CD4-positive, alpha-beta T cell (primary cell): ENCODE measurements around the gene USP32. TPM values are rescaled to one million over a fixed set of nuclear protein-coding genes. Genes with fewer than 3 reads are reported as not detected.

ENCODE experiments used
- ATAC-seq: fragments of 200-7000 bp; cut with Tn5 transposase; one replicate; pipeline ENCODE4 v1.10.0; 2022; ENCODE audit warnings: mild to moderate bottlenecking; ENCODE audit not compliant: poor library complexity
- CTCF ChIA-PET: fragments of 350-600 bp; sonication (Branson Sonifier 250); formaldehyde crosslinking; loops from one replicate; lab custom pipeline; 2021; ENCODE audit warnings: antibody characterized with exemption, inconsistent platforms; lab: Charles Lee
- POLR2A ChIA-PET: fragments of 350-600 bp; sonication (Branson Sonifier 250); formaldehyde crosslinking; loops from one replicate; lab custom pipeline; 2021; ENCODE audit warnings: antibody characterized with exemption, inconsistent platforms; lab: Charles Lee
- DNase-seq, 14 experiments: peaks; one replicate each; pipeline ENCODE4 v3.0.0-alpha.2; 2013 to 2020; ENCODE audit warnings: mixed read lengths in 2 of 14
- H3K27ac ChIP-seq, 2 donors: one replicate each; pipeline versions ENCODE4 v1.5.1 to v1.7.0; 2013; ENCODE audit warnings: low read length in 2 of 2, low read depth in 1 of 2, mild to moderate bottlenecking in 1 of 2
- H3K27me3 ChIP-seq, 2 experiments: 1 replicate in 1 of 2; 2 replicates in 1 of 2; pipeline versions ENCODE4 v1.6.1 to v1.7.0; 2013; ENCODE audit warnings: low read length in 2 of 2, control low read depth in 1 of 2, mild to moderate bottlenecking in 1 of 2, moderate library complexity in 1 of 2; ENCODE audit not compliant: insufficient read depth in 2 of 2, control insufficient read depth in 1 of 2
- H3K36me3 ChIP-seq: one replicate; pipeline ENCODE4 v1.6.1; 2013; ENCODE audit warnings: low read length, control low read depth; ENCODE audit not compliant: insufficient read depth
- H3K4me1 ChIP-seq: one replicate; pipeline ENCODE4 v1.6.1; 2013; ENCODE audit warnings: low read length, control low read depth; ENCODE audit not compliant: insufficient read depth
- H3K4me3 ChIP-seq: one replicate; pipeline ENCODE4 v1.5.1; 2013; ENCODE audit warnings: mild to moderate bottlenecking, low read length, moderate library complexity
- H3K9me3 ChIP-seq, 2 experiments: 1 replicate in 1 of 2; 2 replicates in 1 of 2; pipeline versions ENCODE4 v1.6.1 to v1.7.0; 2013; ENCODE audit warnings: low read length in 2 of 2, mild to moderate bottlenecking in 2 of 2, control low read depth in 1 of 2, moderate library complexity in 1 of 2; ENCODE audit not compliant: control insufficient read depth in 1 of 2, insufficient read depth in 1 of 2
- H3K27ac Mint-ChIP-seq: one replicate; pipeline ENCODE4 v1.8.0; 2020; ENCODE audit warnings: mixed read lengths
- H3K27me3 Mint-ChIP-seq: one replicate; pipeline ENCODE4 v1.8.0; 2021; ENCODE audit warnings: mixed read lengths
- H3K36me3 Mint-ChIP-seq: one replicate; pipeline ENCODE4 v1.8.0; 2021; ENCODE audit warnings: low read depth, mixed read lengths
- H3K4me1 Mint-ChIP-seq: one replicate; pipeline ENCODE4 v1.8.0; 2021; ENCODE audit warnings: low read depth, mixed read lengths
- H3K4me3 Mint-ChIP-seq: one replicate; pipeline ENCODE4 v1.8.0; 2020; ENCODE audit warnings: mild to moderate bottlenecking, mixed read lengths
- H3K9me3 Mint-ChIP-seq: one replicate; pipeline ENCODE4 v1.8.0; 2020; ENCODE audit warnings: mixed read lengths
- CTCF ChIP-seq: fragments of 200-600 bp; IDR thresholded peaks from one replicate; pipeline ENCODE4 v1.8.0; 2022; ENCODE audit warnings: antibody characterized with exemption, mild to moderate bottlenecking
- intact Hi-C, 2 experiments: fragments of 100-400 bp; cut with DNase I in 1 of 2; cut with micrococcal nuclease in 1 of 2; formaldehyde crosslinking; loops; one replicate each; pipeline versions ENCODE4 v1.15.1 to v1.9.0; 2023 to 2025; cut with DNase I, micrococcal nuclease
- total RNA-seq, 174 experiments: library from RNA in 2 of 174; stranded (reverse) in 2 of 174; gene quantifications; one replicate each; pipeline ENCODE4 v1.2.3 and lab custom pipeline; 2021 to 2026

USP32 gene
- total RNA-seq, 2 experiments from 2014 or later, result 23.9 to 24.7 TPM

GRCh38 chr17:60371818-60372510, 20.0 kb downstream of the USP32 start:
- H3K27ac ChIP-seq, result no peak overlapping the region
- H3K9me3 Mint-ChIP-seq, result no peaks in the 10 kb centered on the region
- CTCF ChIA-PET, result no interaction called here
- H3K36me3 ChIP-seq, result no peaks in the 10 kb centered on the region
- H3K27ac Mint-ChIP-seq, result no peak overlapping the region
- TF ChIP-seq CTCF, result no peak
- H3K9me3 ChIP-seq, result no peaks in the 10 kb centered on the region
- H3K4me1 ChIP-seq, result no peaks in the 10 kb centered on the region
- no peaks in the 10 kb centered on the region for H3K27me3 ChIP-seq
- DNase-seq, result no peak
- no peaks in the 10 kb centered on the region for H3K36me3 Mint-ChIP-seq
- H3K4me3 Mint-ChIP-seq, result no peak overlapping the region
- POLR2A ChIA-PET, result interaction anchor here (0.7 to 2.4 kb wide), 2 partner anchors 20 to 21 kb away, joined by 3 to 9 read pairs; partner anchors contain the start of gene USP32
- H3K4me1 Mint-ChIP-seq, result peaks cover 20% of the 10 kb centered on the region
- H3K27me3 Mint-ChIP-seq, result no peaks in the 10 kb centered on the region
- ATAC-seq, result no peak
- intact Hi-C loops, result no loop called here
- no peak overlapping the region for H3K4me3 ChIP-seq

GRCh38 chr17:60371416-60371815, 20.5 kb downstream of the USP32 start:
- H3K4me1 ChIP-seq, result no peaks in the 10 kb centered on the region
- Mint-ChIP-seq H3K36me3 (no peaks in the 10 kb centered on the region), H3K27me3 (no peaks in the 10 kb centered on the region), H3K27ac (no peak overlapping the region), H3K4me1 (peaks cover 20% of the 10 kb centered on the region), H3K9me3 (no peaks in the 10 kb centered on the region), H3K4me3 (no peak overlapping the region)
- H3K27me3 ChIP-seq, result no peaks in the 10 kb centered on the region
- POLR2A ChIA-PET, result interaction anchor here (0.7 kb wide), 2 partner anchors 21 to 239 kb away, joined by 3 read pairs; no protein-coding TSS in a partner anchor
- no peaks in the 10 kb centered on the region for H3K9me3 ChIP-seq
- no peaks in the 10 kb centered on the region for H3K36me3 ChIP-seq
- DNase-seq (no peak), ATAC-seq (no peak)
- CTCF ChIA-PET, result no interaction called here
- intact Hi-C loops, result no loop called here
- H3K27ac ChIP-seq, result no peak overlapping the region
- H3K4me3 ChIP-seq, result no peak overlapping the region
- TF ChIP-seq CTCF, result no peak

- Histone ChIP-seq H3K27me3 (no peaks in the 10 kb centered on the region), H3K36me3 (no peaks in the 10 kb centered on the region), H3K9me3 (no peaks in the 10 kb centered on the region), H3K4me3 (no peak overlapping the region), H3K27ac (no peak overlapping the region), H3K4me1 (no peaks in the 10 kb centered on the region)
- TF ChIP-seq CTCF, result no peak
- no peaks in the 10 kb centered on the region for H3K36me3 Mint-ChIP-seq
- ChIA-PET POLR2A (no interaction called here), CTCF (interaction anchor here (0.9 kb wide), 1 partner anchor 51 kb away, joined by 3 read pairs; no protein-coding TSS in a partner anchor)
- no peaks in the 10 kb centered on the region for H3K27me3 Mint-ChIP-seq
- no peaks in the 10 kb centered on the region for H3K9me3 Mint-ChIP-seq
- no peak overlapping the region for H3K4me3 Mint-ChIP-seq
- H3K4me1 Mint-ChIP-seq, result peaks cover 20% of the 10 kb centered on the region
- no peak overlapping the region for H3K27ac Mint-ChIP-seq
- ATAC-seq (no peak), DNase-seq (no peak)
- intact Hi-C loops, result no loop called here
These were observed 22.2 kb downstream of the USP32 start for GRCh38 chr17:60369727-60370126.
